K562 (cell line): ENCODE data around the gene LAMA5. TPM values are rescaled to one million over a fixed set of nuclear protein-coding genes. Genes with fewer than 3 reads are reported as not detected.

Experiments
- ATAC-seq: fragments of 200-7000 bp; cut with Tn5 transposase; 3 replicates; pipeline ENCODE4 v1.9.1; 2020; ENCODE audit warnings: moderate library complexity
- BruUV-seq: library from RNA; stranded (reverse); fragments of 400-500 nt; replicated peaks from 2 replicates; lab custom pipeline; 2021; lab: Mats Ljungman, UMichigan
- CTCF ChIA-PET: fragments of 300-600 bp; formaldehyde crosslinking; extraction: SDS; loops from one replicate; lab custom pipeline; 2021; ENCODE audit warnings: low intra/inter-chr PET ratio; lab: Yijun Ruan, JAX
- POLR2A ChIA-PET: fragments of 300-600, 350-650 bp; sonication (Branson Sonifier 250); formaldehyde crosslinking; extraction: SDS; loops from one replicate; lab custom pipeline; 2021; ENCODE audit warnings: antibody characterized with exemption, inconsistent platforms; lab: Yijun Ruan, JAX
- DNase-seq, 4 experiments: peaks; one replicate each; pipeline versions ENCODE4 v3.0.0 to v3.0.0-alpha.2; 2011 to 2018; ENCODE audit warnings: low spot score in 3 of 4, mixed read lengths in 3 of 4; ENCODE audit errors: extremely low read depth in 1 of 4
- FAIRE-seq: peaks from 2 replicates; lab custom pipeline; 2011; peaks lifted over from hg19 to GRCh38; lab: Jason Lieb, UNC
- H2AFZ ChIP-seq: 2 replicates; pipeline ENCODE4 v1.6.0; 2011; ENCODE audit warnings: low read depth, low read length, control low read depth, inconsistent platforms
- H3K27ac ChIP-seq: fragments of 200-600 bp; 3 replicates; pipeline ENCODE4 v1.8.0; 2011; ENCODE audit warnings: low read depth, mild to moderate bottlenecking, control low read depth, inconsistent platforms, low read length, moderate library complexity, mixed read lengths; ENCODE audit errors: extremely low read depth
- H3K27me3 ChIP-seq, 2 experiments: fragments of 300-600 bp in 1 of 2; 2 replicates in 1 of 2; 3 replicates in 1 of 2; pipeline versions ENCODE4 v1.6.0 to v1.8.0; 2011; ENCODE audit warnings: inconsistent platforms in 2 of 2, low read length in 2 of 2, mild to moderate bottlenecking in 1 of 2, mixed read lengths in 1 of 2, moderate library complexity in 1 of 2; ENCODE audit not compliant: control insufficient read depth in 2 of 2, insufficient read depth in 2 of 2
- H3K36me3 ChIP-seq: fragments of 300-600 bp; 3 replicates; pipeline ENCODE4 v1.8.0; 2011; ENCODE audit warnings: mild to moderate bottlenecking, low read length, inconsistent platforms; ENCODE audit not compliant: control insufficient read depth, insufficient read depth
- H3K4me1 ChIP-seq, 2 experiments: fragments of 200-600 bp in 1 of 2; replicated peaks in 1 of 2; 2 replicates in 1 of 2; 3 replicates in 1 of 2; pipeline versions ENCODE4 v1.5.1 to v1.8.0; 2011; ENCODE audit warnings: inconsistent platforms in 2 of 2, low read length in 2 of 2, mild to moderate bottlenecking in 1 of 2, mixed read lengths in 1 of 2, moderate library complexity in 1 of 2; ENCODE audit not compliant: control insufficient read depth in 2 of 2, insufficient read depth in 2 of 2
- H3K4me2 ChIP-seq: 2 replicates; pipeline ENCODE4 v1.6.1; 2011; ENCODE audit warnings: low read length, control low read depth, inconsistent platforms, mixed read lengths; ENCODE audit not compliant: insufficient read depth
- H3K4me3 ChIP-seq: fragments of 200-600 bp; sonication (generic), shearing (Covaris generic); 2 replicates; pipeline ENCODE4 v1.5.1; 2016; ENCODE audit warnings: control low read depth, inconsistent platforms
- H3K79me2 ChIP-seq: fragments of 200-600 bp; 3 replicates; pipeline ENCODE4 v1.8.0; 2011; ENCODE audit warnings: low read length, inconsistent platforms; ENCODE audit not compliant: control insufficient read depth, insufficient read depth
- H3K9ac ChIP-seq, 2 experiments: 2 replicates each; pipeline versions ENCODE4 v1.6.0 to v1.6.1; 2011; ENCODE audit warnings: low read depth in 2 of 2, low read length in 2 of 2, control low read depth in 1 of 2, inconsistent platforms in 1 of 2, mild to moderate bottlenecking in 1 of 2, mixed read lengths in 1 of 2; ENCODE audit not compliant: insufficient read depth in 1 of 2
- H3K9me1 ChIP-seq: one replicate; pipeline ENCODE4 v1.6.0; 2011; ENCODE audit warnings: inconsistent platforms, mild to moderate bottlenecking, low read length, moderate library complexity; ENCODE audit not compliant: control insufficient read depth, insufficient read depth
- H3K9me3 ChIP-seq: replicated peaks from 2 replicates; pipeline ENCODE4 v1.5.1; 2011; ENCODE audit warnings: low read depth, low read length, inconsistent platforms; ENCODE audit not compliant: control insufficient read depth, insufficient read depth
- H4K20me1 ChIP-seq: replicated peaks from 2 replicates; pipeline ENCODE4 v1.6.1; 2011; ENCODE audit warnings: low read length, inconsistent platforms, mixed read lengths; ENCODE audit not compliant: control insufficient read depth, insufficient read depth
- BRCA1 ChIP-seq, 2 experiments: fragments of 450-650 bp in 1 of 2; sonication (generic) in 1 of 2; formaldehyde crosslinking in 1 of 2; IDR thresholded peaks; 2 replicates each; pipeline versions ENCODE4 v1.5.0 to v1.6.1; 2017 to 2020; ENCODE audit warnings: mild to moderate bottlenecking in 1 of 2, missing genetic modification reagents in 1 of 2
- DMBX1 ChIP-seq: fragments of 250-450 bp; sonication (Bioruptor Pico); IDR thresholded peaks from 2 replicates; pipeline ENCODE4 v1.8.0; 2022; ENCODE audit warnings: inconsistent platforms, mild to moderate bottlenecking, moderate library complexity, borderline replicate concordance
- PCBP1 ChIP-seq: fragments of 200-400 bp; formaldehyde crosslinking; IDR thresholded peaks from 2 replicates; pipeline ENCODE4 v1.6.1; 2018; ENCODE audit warnings: mild to moderate bottlenecking, low read depth, low read length; ENCODE audit not compliant: poor library complexity, severe bottlenecking
- WGBS: fragments of 100-300 bp; shearing (Covaris generic); methylation state at CpG from one replicate; pipeline ENCODE4 v1.1.6; 2016; ENCODE audit warnings: low coverage, mixed read lengths; ENCODE audit not compliant: insufficient coverage; ENCODE audit errors: missing lambda C conversion rate; 5-methylcytosine and 5-hydroxymethylcytosine counted together
- in situ Hi-C: fragments of 300-500 bp; cut with MboI; formaldehyde crosslinking; loops from 4 replicates; pipeline ENCODE4 v1.15.0; 2018; ENCODE audit warnings: inconsistent platforms, mixed read lengths
- intact Hi-C: fragments of 100-400 bp; cut with micrococcal nuclease; formaldehyde crosslinking; loops from 2 replicates; pipeline ENCODE4 v1.14.2; 2022
- polyA plus RNA-seq, 8 experiments: library from polyadenylated mRNA; depleted of rRNA in 4 of 8; stranded (reverse) in 5 of 8; unstranded in 3 of 8; fragments of >200 nt; fragmentation: Nextera tagmentation in 2 of 8; fragmentation: Illumina TruSeq in 1 of 8; extraction: Ambion mirVana in 2 of 8; extraction: Trizol in 1 of 8; gene quantifications; 2 replicates each; pipeline versions ENCODE4 v1.2.1 to v1.2.3, GENCODE V29; 2011 to 2014; ENCODE audit warnings: inconsistent platforms in 1 of 8, missing spikeins in 1 of 8
- total RNA-seq, 7 experiments: library from RNA; depleted of rRNA in 6 of 7; stranded (reverse); fragments of >200 nt in 6 of 7; fragmentation: Illumina TruSeq in 2 of 7; extraction: Trizol in 2 of 7; gene quantifications; 2 replicates each; pipeline versions ENCODE4 v1.2.1 to v1.2.3, GENCODE V29; 2011 to 2021; ENCODE audit warnings: low replicate concordance in 1 of 7
- TF ChIP-seq, protein P1 (sequence below): fragments of 450-650 bp; IDR thresholded peaks from 2 replicates; pipeline ENCODE4 v1.6.1; 2016; ENCODE audit warnings: low read depth, mild to moderate bottlenecking, moderate library complexity
- TF ChIP-seq, protein P2 (sequence below): fragments of 450-650 bp; IDR thresholded peaks from 2 replicates; pipeline ENCODE4 v1.6.1; 2018; ENCODE audit warnings: mild to moderate bottlenecking, low read depth; ENCODE audit not compliant: partially characterized antibody
- TF ChIP-seq, protein P3 (sequence below): fragments of 250-450 bp; sonication (Bioruptor Pico); IDR thresholded peaks from 2 replicates; pipeline ENCODE4 v1.8.0; 2021; ENCODE audit warnings: moderate library complexity, mild to moderate bottlenecking, inconsistent platforms

The LAMA5 gene
- total and polyA plus RNA-seq, 9 of the 15 experiments (the other 6 are each of a cell fraction or from before 2014, with no cell fraction given), result 0.31 to 101 (median 7.8) TPM

DNA sequence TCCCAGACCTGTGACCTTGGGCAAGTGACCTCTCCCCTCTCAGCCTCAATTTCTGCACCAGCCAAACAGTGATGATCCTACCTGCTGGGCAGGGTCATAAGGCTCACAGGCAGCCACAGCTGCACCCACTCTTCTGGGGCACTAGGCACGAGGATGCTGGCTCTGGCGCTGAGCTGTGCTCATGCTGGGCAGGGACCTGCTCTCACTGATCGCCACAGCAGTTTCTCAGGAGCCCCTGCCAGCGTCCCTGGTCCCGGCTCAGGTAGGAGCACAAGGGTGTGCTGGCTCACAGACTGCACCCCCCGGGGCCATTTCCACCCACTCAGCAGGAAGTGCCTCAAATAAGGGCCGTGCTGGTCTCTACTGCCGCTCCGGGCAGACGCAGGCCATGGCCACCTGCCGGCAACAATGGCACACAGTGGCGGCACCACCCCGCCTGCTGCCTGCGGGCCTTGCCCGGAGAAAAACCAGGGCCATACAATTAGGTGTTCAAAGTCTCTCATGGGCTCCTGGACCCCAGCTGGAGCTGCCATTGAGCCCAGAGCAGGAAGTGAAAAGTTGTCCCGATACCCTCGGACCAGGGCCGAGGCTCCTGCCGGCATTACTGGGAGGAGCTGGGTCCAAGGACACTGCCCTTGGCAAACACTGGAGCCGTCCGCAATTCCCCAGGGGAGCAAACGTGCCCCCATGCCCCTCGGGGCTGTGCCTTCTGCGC lies 44.5 kb upstream of the LAMA5 start:
- ChIA-PET POLR2A (interaction anchor here (0.6 to 2.0 kb wide), 3 partner anchors 21 to 388 kb away, joined by 3 to 5 read pairs (median 4); no protein-coding TSS in a partner anchor), CTCF (interaction anchor here (1.3 to 1.4 kb wide), 2 partner anchors 84 to 85 kb away, joined by 4 to 6 read pairs; no protein-coding TSS in a partner anchor)
- Histone ChIP-seq H3K9ac (no peak overlapping the region), H3K27ac (no peak overlapping the region), H3K4me3 (no peak overlapping the region), H3K79me2 (peaks cover 2% of the 10 kb centered on the region; the same call in 1 of the 3 replicates), H3K4me2 (no peak overlapping the region), H4K20me1 (no peaks in the 10 kb centered on the region), H3K9me1 (peaks cover 4% of the 10 kb centered on the region), H2AFZ (no peak overlapping the region), H3K36me3 (no peaks in the 10 kb centered on the region), H3K9me3 (no peaks in the 10 kb centered on the region), H3K4me1 (peaks cover 14 to 89% of the 10 kb centered on the region in 2 experiments), H3K27me3 (peaks cover 8 to 19% of the 10 kb centered on the region in 2 experiments; a peak in 4 of 5 replicates)
- BruUV-seq, result no TSS peak
- FAIRE-seq (no peak), DNase-seq (no peak), ATAC-seq (no peak)
- TF ChIP-seq, protein P1, sequence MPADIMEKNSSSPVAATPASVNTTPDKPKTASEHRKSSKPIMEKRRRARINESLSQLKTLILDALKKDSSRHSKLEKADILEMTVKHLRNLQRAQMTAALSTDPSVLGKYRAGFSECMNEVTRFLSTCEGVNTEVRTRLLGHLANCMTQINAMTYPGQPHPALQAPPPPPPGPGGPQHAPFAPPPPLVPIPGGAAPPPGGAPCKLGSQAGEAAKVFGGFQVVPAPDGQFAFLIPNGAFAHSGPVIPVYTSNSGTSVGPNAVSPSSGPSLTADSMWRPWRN, result no peak
- TF ChIP-seq, protein P2, sequence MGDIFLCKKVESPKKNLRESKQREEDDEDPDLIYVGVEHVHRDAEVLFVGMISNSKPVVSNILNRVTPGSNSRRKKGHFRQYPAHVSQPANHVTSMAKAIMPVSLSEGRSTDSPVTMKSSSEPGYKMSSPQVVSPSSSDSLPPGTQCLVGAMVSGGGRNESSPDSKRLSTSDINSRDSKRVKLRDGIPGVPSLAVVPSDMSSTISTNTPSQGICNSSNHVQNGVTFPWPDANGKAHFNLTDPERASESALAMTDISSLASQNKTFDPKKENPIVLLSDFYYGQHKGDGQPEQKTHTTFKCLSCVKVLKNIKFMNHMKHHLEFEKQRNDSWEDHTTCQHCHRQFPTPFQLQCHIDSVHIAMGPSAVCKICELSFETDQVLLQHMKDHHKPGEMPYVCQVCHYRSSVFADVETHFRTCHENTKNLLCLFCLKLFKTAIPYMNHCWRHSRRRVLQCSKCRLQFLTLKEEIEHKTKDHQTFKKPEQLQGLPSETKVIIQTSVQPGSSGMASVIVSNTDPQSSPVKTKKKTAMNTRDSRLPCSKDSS, result no peak
- TF ChIP-seq DMBX1 (CRISPR knock-in tag) (no peak), BRCA1 (IDR thresholded peaks at IDR 0.05) (no peak), BRCA1 (CRISPR knock-in tag; IDR thresholded peaks at IDR 0.05) (no peak), PCBP1 (peak; percentile 37)
- TF ChIP-seq, protein P3, sequence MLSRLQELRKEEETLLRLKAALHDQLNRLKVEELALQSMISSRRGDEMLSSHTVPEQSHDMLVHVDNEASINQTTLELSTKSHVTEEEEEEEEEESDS (CRISPR knock-in tag), result no peak
- intact Hi-C loops, result loop anchor here (2.0 kb wide), 1 partner anchor 205 kb away; no protein-coding TSS in a partner anchor
- 44% methylated on average over 23 of the region's 24 CpGs for WGBS
- in situ Hi-C loops, result loop anchor here (10.0 kb wide), 1 partner anchor 203 kb away; no protein-coding TSS in a partner anchor
